HepG2 (cell line): ENCODE measurements around the gene PHLDB1. TPM values are rescaled to one million over a fixed set of nuclear protein-coding genes. Genes with fewer than 3 reads are reported as not detected.

Source experiments
- ATAC-seq: fragments of 200-7000 bp; cut with Tn5 transposase; 3 replicates; pipeline ENCODE4 v1.9.1; 2020; ENCODE audit warnings: mild to moderate bottlenecking, moderate library complexity
- BruUV-seq: library from RNA; stranded (reverse); fragments of 400-500 nt; replicated peaks from 2 replicates; lab custom pipeline; 2021; lab: Mats Ljungman, UMichigan
- CTCF ChIA-PET: fragments of 300-600 bp; formaldehyde crosslinking; extraction: SDS; loops from one replicate; lab custom pipeline; 2021; ENCODE audit warnings: low total read pairs, inconsistent platforms, low intra/inter-chr PET ratio; lab: Yijun Ruan, JAX
- POLR2A ChIA-PET: fragments of 350-600 bp; sonication (Branson Sonifier 250); formaldehyde crosslinking; loops from one replicate; lab custom pipeline; 2020; ENCODE audit warnings: antibody characterized with exemption, inconsistent platforms; lab: Yijun Ruan, JAX
- DNase-seq: peaks from one replicate; pipeline ENCODE4 v3.0.0-alpha.2; 2015; ENCODE audit warnings: low spot score
- FAIRE-seq: peaks from 3 replicates; lab custom pipeline; 2011; peaks lifted over from hg19 to GRCh38; lab: Jason Lieb, UNC
- H2AFZ ChIP-seq: one replicate; pipeline ENCODE4 v1.6.1; 2011; ENCODE audit warnings: low read length, inconsistent platforms
- H3K27ac ChIP-seq: fragments of 300-600 bp; 3 replicates; pipeline ENCODE4 v1.8.0; 2011; ENCODE audit warnings: mixed run types, mild to moderate bottlenecking, mixed read lengths, low read length, inconsistent platforms; ENCODE audit not compliant: insufficient read depth; ENCODE audit errors: extremely low read length
- H3K27me3 ChIP-seq, 2 experiments: fragments of 200-600 bp in 1 of 2; 2 replicates in 1 of 2; 3 replicates in 1 of 2; pipeline versions ENCODE4 v1.6.0 to v1.8.0; 2011; ENCODE audit warnings: low read length in 2 of 2, mild to moderate bottlenecking in 2 of 2, moderate library complexity in 2 of 2, inconsistent platforms in 1 of 2; ENCODE audit not compliant: insufficient read depth in 2 of 2, control insufficient read depth in 1 of 2
- H3K36me3 ChIP-seq, 2 experiments: fragments of 200-600 bp in 1 of 2; replicated peaks in 1 of 2; 2 replicates in 1 of 2; 3 replicates in 1 of 2; pipeline versions ENCODE4 v1.5.1 to v1.8.0; 2011; ENCODE audit warnings: low read length in 2 of 2, inconsistent platforms in 1 of 2; ENCODE audit not compliant: insufficient read depth in 2 of 2, control insufficient read depth in 1 of 2
- H3K4me1 ChIP-seq: 2 replicates; pipeline ENCODE4 v1.5.1; 2012; ENCODE audit warnings: low read length, inconsistent platforms; ENCODE audit not compliant: insufficient read depth
- H3K4me2 ChIP-seq: 2 replicates; pipeline ENCODE4 v1.6.0; 2011; ENCODE audit warnings: low read depth, low read length, inconsistent platforms
- H3K4me3 ChIP-seq, 3 experiments: fragments of 200-600 bp in 1 of 3; sonication (generic), shearing (Covaris generic) in 1 of 3; replicated peaks in 1 of 3; 2 replicates each; pipeline ENCODE4 v1.5.1; 2011 to 2016; ENCODE audit warnings: low read length in 3 of 3, inconsistent platforms in 2 of 3, low read depth in 2 of 3, mild to moderate bottlenecking in 2 of 3, control low read depth in 1 of 3, mixed read lengths in 1 of 3; ENCODE audit not compliant: insufficient read depth in 1 of 3
- H3K79me2 ChIP-seq: one replicate; pipeline ENCODE4 v1.6.1; 2011; ENCODE audit warnings: low read length, inconsistent platforms; ENCODE audit not compliant: insufficient read depth
- H3K9ac ChIP-seq: 2 replicates; pipeline ENCODE4 v1.6.0; 2011; ENCODE audit warnings: mild to moderate bottlenecking, low read depth, low read length, inconsistent platforms; ENCODE audit not compliant: insufficient read depth
- H3K9me3 ChIP-seq: 2 replicates; pipeline ENCODE4 v1.5.1; 2012; ENCODE audit warnings: mild to moderate bottlenecking, low read length
- H4K20me1 ChIP-seq: 2 replicates; pipeline ENCODE4 v1.6.0; 2011; ENCODE audit warnings: inconsistent platforms, mild to moderate bottlenecking, low read length, moderate library complexity; ENCODE audit not compliant: insufficient read depth
- DR1 ChIP-seq: sonication (generic); formaldehyde crosslinking; IDR thresholded peaks from 2 replicates; pipeline ENCODE4 v1.8.0; 2021; ENCODE audit warnings: mild to moderate bottlenecking, missing genetic modification reagents, inconsistent platforms
- ETV6 ChIP-seq: sonication (generic); formaldehyde crosslinking; conservative IDR thresholded peaks from 2 replicates; pipeline ENCODE4 v1.4.0; 2020; ENCODE audit warnings: missing genetic modification reagents
- GATAD1 ChIP-seq: IDR thresholded peaks from 2 replicates; pipeline ENCODE4 v1.6.1; 2016; ENCODE audit warnings: missing genetic modification reagents, missing compliant biosample characterization
- JUND ChIP-seq: sonication (generic); formaldehyde crosslinking; IDR thresholded peaks from 2 replicates; pipeline ENCODE4 v1.8.0; 2022; ENCODE audit warnings: mild to moderate bottlenecking, missing genetic modification reagents
- KLF13 ChIP-seq: sonication (generic); formaldehyde crosslinking; IDR thresholded peaks from 2 replicates; pipeline ENCODE4 v1.4.0; 2020; ENCODE audit warnings: mild to moderate bottlenecking, missing genetic modification reagents
- NFE2L1 ChIP-seq: sonication (generic); formaldehyde crosslinking; IDR thresholded peaks from 2 replicates; pipeline ENCODE4 v1.4.0; 2020; ENCODE audit warnings: missing genetic modification reagents, mild to moderate bottlenecking, borderline replicate concordance
- NFYC ChIP-seq: IDR thresholded peaks from 2 replicates; pipeline ENCODE4 v1.6.1; 2016; ENCODE audit warnings: missing genetic modification reagents, missing compliant biosample characterization
- SOX13 ChIP-seq, 3 experiments: fragments of 450-650 bp in 1 of 3; sonication (generic) in 1 of 3; formaldehyde crosslinking in 1 of 3; IDR thresholded peaks in 2 of 3; conservative IDR thresholded peaks in 1 of 3; 2 replicates each; pipeline versions ENCODE4 v1.5.0 to v1.6.1; 2016 to 2020; ENCODE audit warnings: antibody characterized with exemption in 1 of 3, mild to moderate bottlenecking in 1 of 3, missing compliant biosample characterization in 1 of 3, missing genetic modification reagents in 1 of 3, moderate library complexity in 1 of 3
- SP140L ChIP-seq: sonication (generic); formaldehyde crosslinking; IDR thresholded peaks from 2 replicates; pipeline ENCODE4 v1.4.0; 2020; ENCODE audit warnings: missing genetic modification reagents, borderline replicate concordance
- TARDBP ChIP-seq: sonication (generic); formaldehyde crosslinking; IDR thresholded peaks from 2 replicates; pipeline ENCODE4 v1.8.0; 2022; ENCODE audit warnings: mild to moderate bottlenecking, missing genetic modification reagents
- ZNF121 ChIP-seq: sonication (generic); formaldehyde crosslinking; IDR thresholded peaks from 2 replicates; pipeline ENCODE4 v1.5.0; 2020; ENCODE audit warnings: mild to moderate bottlenecking, missing genetic modification reagents
- ZNF17 ChIP-seq: sonication (generic); formaldehyde crosslinking; IDR thresholded peaks from 2 replicates; pipeline ENCODE4 v1.5.0; 2020; ENCODE audit warnings: mild to moderate bottlenecking, missing genetic modification reagents
- ZNF33B ChIP-seq: sonication (generic); formaldehyde crosslinking; IDR thresholded peaks from 2 replicates; pipeline ENCODE4 v1.5.1; 2020; ENCODE audit warnings: mild to moderate bottlenecking, missing genetic modification reagents
- ZNF746 ChIP-seq: sonication (generic); formaldehyde crosslinking; IDR thresholded peaks from 2 replicates; pipeline ENCODE4 v1.8.0; 2022; ENCODE audit warnings: mild to moderate bottlenecking, missing genetic modification reagents
- ZNF776 ChIP-seq: sonication (generic); formaldehyde crosslinking; IDR thresholded peaks from 2 replicates; pipeline ENCODE4 v1.4.0; 2020; ENCODE audit warnings: mild to moderate bottlenecking, missing genetic modification reagents
- WGBS: methylation state at CpG from one replicate; pipeline ENCODE4 v1.1.6; 2017; ENCODE audit warnings: low lambda C conversion rate; 5-methylcytosine and 5-hydroxymethylcytosine counted together
- in situ Hi-C: cut with HindIII; loops from 2 replicates; pipeline ENCODE4 v1.10.0; 2017; ENCODE audit warnings: low pct_unique_long_range_greater_than_20kb; ENCODE audit not compliant: extremely low pct_ligation_motif_present
- intact Hi-C: fragments of 100-400 bp; cut with micrococcal nuclease; formaldehyde crosslinking; loops from one replicate; pipeline ENCODE4 v1.10.0; 2022; ENCODE audit not compliant: unreplicated experiment
- polyA plus RNA-seq, 8 experiments: library from polyadenylated mRNA; depleted of rRNA in 3 of 8; stranded (reverse) in 7 of 8; unstranded in 1 of 8; fragments of >200 nt; fragmentation: Illumina TruSeq in 4 of 8; extraction: Trizol in 4 of 8; gene quantifications; 2 replicates each; pipeline versions ENCODE4 v1.2.1 to v1.2.3, GENCODE V29; 2011 to 2016; ENCODE audit warnings: low read depth in 4 of 8, missing spikeins in 1 of 8, mixed read lengths in 1 of 8; ENCODE audit not compliant: insufficient read depth in 1 of 8
- total RNA-seq, 5 experiments: library from RNA; depleted of rRNA; stranded (reverse); fragments of >200 nt; fragmentation: Illumina TruSeq; extraction: Trizol; gene quantifications; 2 replicates each; pipeline ENCODE4 v1.2.3, GENCODE V29; 2016; ENCODE audit warnings: low read depth in 1 of 5
- TF ChIP-seq, protein P1 (sequence below): sonication (generic); formaldehyde crosslinking; IDR thresholded peaks from 2 replicates; pipeline ENCODE4; 2020; ENCODE audit warnings: missing genetic modification reagents, mild to moderate bottlenecking, borderline replicate concordance
- TF ChIP-seq, protein P2 (sequence below): sonication (generic); formaldehyde crosslinking; conservative IDR thresholded peaks from 2 replicates; pipeline ENCODE4 v1.8.1; 2023; ENCODE audit warnings: missing genetic modification reagents
- TF ChIP-seq, protein P3 (sequence below): sonication (generic); formaldehyde crosslinking; IDR thresholded peaks from 2 replicates; pipeline ENCODE4 v1.8.0; 2022; ENCODE audit warnings: missing genetic modification reagents, low read depth, mild to moderate bottlenecking, borderline replicate concordance

PHLDB1 gene
- total and polyA plus RNA-seq, 2 of the 13 experiments (the other 11 are each of a cell fraction or from before 2014, with no cell fraction given), result 13.8 to 14.2 TPM

DNA sequence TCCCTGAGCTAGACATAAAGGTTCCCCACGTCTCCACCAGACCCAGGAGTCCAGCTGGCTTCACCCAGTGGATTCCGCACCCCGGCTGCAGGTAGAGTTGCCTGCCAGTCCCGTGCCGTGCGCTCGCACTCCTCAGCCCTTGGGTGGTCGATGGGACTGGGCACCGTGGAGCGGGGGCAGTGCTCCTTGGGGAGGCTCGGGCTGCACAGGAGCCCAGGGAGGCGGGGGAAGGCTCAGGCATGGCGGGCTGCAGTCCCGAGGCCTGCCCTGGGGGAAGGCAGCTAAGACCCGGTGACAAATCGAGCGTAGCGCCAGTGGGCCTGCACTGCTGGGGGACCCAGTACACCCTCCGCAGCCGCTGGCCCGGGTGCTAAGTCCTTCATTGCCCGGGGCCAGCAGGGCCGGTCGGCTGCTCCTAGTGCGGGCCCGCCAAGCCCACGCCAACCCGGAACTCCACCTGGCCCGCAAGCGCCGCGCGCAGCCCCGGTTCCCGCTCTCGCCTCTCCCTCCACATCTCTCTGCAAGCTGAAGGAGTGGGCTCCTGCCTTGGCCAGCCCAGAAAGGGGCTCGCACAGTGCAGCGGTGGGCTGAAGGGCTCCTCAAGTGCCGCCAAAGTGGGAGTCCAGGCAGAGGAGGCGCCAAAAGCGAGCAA, 81.6 kb downstream of the PHLDB1 start:
- Histone ChIP-seq H2AFZ (no peak overlapping the region), H3K4me2 (peak overlapping the region; percentile 98), H4K20me1 (no peaks in the 10 kb centered on the region), H3K36me3 (no peaks in the 10 kb centered on the region), H3K4me1 (peaks cover 70% of the 10 kb centered on the region), H3K79me2 (no peaks in the 10 kb centered on the region), H3K27ac (peak overlapping the region; percentile 31), H3K9ac (peak overlapping the region; percentile 37; the same call in 1 of the 2 replicates), H3K9me3 (no peaks in the 10 kb centered on the region), H3K4me3 (peak overlapping the region in 1 of 3 experiments; percentile 75; a peak in 2 of 6 replicates), H3K27me3 (no peaks in the 10 kb centered on the region; a peak in 1 of 5 replicates)
- ATAC-seq (no peak), FAIRE-seq (no peak), DNase-seq (no peak)
- ChIA-PET CTCF (interaction anchor here (1.0 to 2.7 kb wide), 4 partner anchors 10 to 268 kb away, joined by 3 to 49 read pairs (median 18); partner anchors contain the start of gene UPK2), POLR2A (interaction anchor here (0.8 to 2.8 kb wide), 10 partner anchors 10 to 237 kb away, joined by 3 to 28 read pairs (median 4); partner anchors contain the start of genes ARCN1, BCL9L, DDX6 and TREH)
- TSS peak; percentile 84 for BruUV-seq
- intact Hi-C loops, result loop anchor here (1.0 kb wide), 1 partner anchor 30 kb away; no protein-coding TSS in a partner anchor
- WGBS, result 95% methylated on average over 18 of the region's 41 CpGs
- in situ Hi-C loops, result no loop called here
- TF ChIP-seq ETV6 (CRISPR knock-in tag) (no peak), NFE2L1 (CRISPR knock-in tag) (no peak), ZNF746 (CRISPR knock-in tag) (no peak), TARDBP (no peak), ZNF33B (CRISPR knock-in tag) (no peak), ZNF776 (CRISPR knock-in tag) (0 out of 2 replicates have a peak, but pooled peaks have one; percentile 4), DR1 (CRISPR knock-in tag) (no peak), KLF13 (CRISPR knock-in tag) (0 out of 2 replicates have a peak, but pooled peaks have one; percentile 28), ZNF121 (no peak), SOX13 (IDR thresholded peaks at IDR 0.05) (no peak), SOX13 (CRISPR knock-in tag; conservative IDR thresholded peaks at IDR 0.05 in 1 of 2, IDR thresholded peaks at IDR 0.05 in 1 of 2) (no peak), SP140L (CRISPR knock-in tag) (no peak), ZNF17 (CRISPR knock-in tag) (no peak), NFYC (CRISPR knock-in tag) (peak; percentile 50; the same call in 1 of the 2 replicates), JUND (CRISPR knock-in tag) (no peak), GATAD1 (no peak)
- TF ChIP-seq, protein P1, sequence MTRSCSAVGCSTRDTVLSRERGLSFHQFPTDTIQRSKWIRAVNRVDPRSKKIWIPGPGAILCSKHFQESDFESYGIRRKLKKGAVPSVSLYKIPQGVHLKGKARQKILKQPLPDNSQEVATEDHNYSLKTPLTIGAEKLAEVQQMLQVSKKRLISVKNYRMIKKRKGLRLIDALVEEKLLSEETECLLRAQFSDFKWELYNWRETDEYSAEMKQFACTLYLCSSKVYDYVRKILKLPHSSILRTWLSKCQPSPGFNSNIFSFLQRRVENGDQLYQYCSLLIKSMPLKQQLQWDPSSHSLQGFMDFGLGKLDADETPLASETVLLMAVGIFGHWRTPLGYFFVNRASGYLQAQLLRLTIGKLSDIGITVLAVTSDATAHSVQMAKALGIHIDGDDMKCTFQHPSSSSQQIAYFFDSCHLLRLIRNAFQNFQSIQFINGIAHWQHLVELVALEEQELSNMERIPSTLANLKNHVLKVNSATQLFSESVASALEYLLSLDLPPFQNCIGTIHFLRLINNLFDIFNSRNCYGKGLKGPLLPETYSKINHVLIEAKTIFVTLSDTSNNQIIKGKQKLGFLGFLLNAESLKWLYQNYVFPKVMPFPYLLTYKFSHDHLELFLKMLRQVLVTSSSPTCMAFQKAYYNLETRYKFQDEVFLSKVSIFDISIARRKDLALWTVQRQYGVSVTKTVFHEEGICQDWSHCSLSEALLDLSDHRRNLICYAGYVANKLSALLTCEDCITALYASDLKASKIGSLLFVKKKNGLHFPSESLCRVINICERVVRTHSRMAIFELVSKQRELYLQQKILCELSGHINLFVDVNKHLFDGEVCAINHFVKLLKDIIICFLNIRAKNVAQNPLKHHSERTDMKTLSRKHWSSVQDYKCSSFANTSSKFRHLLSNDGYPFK (CRISPR knock-in tag), result 0 out of 2 replicates have a peak, but pooled peaks have one; percentile 3
- TF ChIP-seq, protein P2, sequence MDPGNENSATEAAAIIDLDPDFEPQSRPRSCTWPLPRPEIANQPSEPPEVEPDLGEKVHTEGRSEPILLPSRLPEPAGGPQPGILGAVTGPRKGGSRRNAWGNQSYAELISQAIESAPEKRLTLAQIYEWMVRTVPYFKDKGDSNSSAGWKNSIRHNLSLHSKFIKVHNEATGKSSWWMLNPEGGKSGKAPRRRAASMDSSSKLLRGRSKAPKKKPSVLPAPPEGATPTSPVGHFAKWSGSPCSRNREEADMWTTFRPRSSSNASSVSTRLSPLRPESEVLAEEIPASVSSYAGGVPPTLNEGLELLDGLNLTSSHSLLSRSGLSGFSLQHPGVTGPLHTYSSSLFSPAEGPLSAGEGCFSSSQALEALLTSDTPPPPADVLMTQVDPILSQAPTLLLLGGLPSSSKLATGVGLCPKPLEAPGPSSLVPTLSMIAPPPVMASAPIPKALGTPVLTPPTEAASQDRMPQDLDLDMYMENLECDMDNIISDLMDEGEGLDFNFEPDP (CRISPR knock-in tag), result no peak
- TF ChIP-seq, protein P3, sequence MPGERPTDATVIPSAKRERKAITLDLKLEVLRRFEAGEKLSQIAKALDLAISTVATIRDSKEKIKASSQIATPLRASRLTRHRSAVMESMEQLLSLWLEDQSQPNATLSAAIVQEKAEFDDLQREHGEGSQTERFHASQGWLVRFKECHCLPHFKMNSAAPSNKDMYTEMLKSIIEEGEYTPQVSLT, result no peak
